SK-N-SH (cell line): Measurements from ENCODE around the gene TEKT5.

Experiments used
- GABPA ChIP-seq: IDR thresholded peaks from 2 replicates; pipeline ENCODE4 v1.4.0; 2012; ENCODE audit warnings: low read depth, mild to moderate bottlenecking
- RFX5 ChIP-seq: IDR thresholded peaks from 2 replicates; pipeline ENCODE4 v1.6.1; 2012; ENCODE audit warnings: mild to moderate bottlenecking, improper control_type of control experiment, low read length
- TF ChIP-seq, protein P1 (sequence below): fragments of 200-600 bp; sonication (generic); IDR thresholded peaks from 2 replicates; pipeline ENCODE4 v1.6.1; 2017; ENCODE audit warnings: antibody characterized with exemption, mild to moderate bottlenecking, moderate library complexity

DNA sequence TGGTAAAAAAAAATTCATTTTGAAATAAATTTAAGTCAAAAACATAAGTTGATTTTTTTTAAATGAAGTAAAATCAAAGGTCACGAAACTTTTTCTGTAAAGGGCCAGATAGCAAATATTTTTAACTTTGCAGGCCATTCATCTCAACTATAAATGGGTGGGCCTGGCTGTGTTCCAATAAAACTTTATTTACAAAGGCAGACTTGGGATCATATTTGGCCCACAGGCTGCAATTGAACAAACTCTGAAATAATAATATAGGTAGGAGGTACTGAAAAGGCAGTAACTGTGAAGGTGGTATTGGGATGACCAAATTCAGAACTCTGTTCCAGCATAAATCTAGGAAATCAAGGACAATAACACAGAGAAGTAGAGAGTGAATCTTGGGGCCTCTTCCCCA, 102.1 kb downstream of the TEKT5 start:
- TF ChIP-seq, protein P1, sequence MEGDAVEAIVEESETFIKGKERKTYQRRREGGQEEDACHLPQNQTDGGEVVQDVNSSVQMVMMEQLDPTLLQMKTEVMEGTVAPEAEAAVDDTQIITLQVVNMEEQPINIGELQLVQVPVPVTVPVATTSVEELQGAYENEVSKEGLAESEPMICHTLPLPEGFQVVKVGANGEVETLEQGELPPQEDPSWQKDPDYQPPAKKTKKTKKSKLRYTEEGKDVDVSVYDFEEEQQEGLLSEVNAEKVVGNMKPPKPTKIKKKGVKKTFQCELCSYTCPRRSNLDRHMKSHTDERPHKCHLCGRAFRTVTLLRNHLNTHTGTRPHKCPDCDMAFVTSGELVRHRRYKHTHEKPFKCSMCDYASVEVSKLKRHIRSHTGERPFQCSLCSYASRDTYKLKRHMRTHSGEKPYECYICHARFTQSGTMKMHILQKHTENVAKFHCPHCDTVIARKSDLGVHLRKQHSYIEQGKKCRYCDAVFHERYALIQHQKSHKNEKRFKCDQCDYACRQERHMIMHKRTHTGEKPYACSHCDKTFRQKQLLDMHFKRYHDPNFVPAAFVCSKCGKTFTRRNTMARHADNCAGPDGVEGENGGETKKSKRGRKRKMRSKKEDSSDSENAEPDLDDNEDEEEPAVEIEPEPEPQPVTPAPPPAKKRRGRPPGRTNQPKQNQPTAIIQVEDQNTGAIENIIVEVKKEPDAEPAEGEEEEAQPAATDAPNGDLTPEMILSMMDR, result no peak
- no peak for TF ChIP-seq GABPA
- no peak for TF ChIP-seq RFX5
